HG03025 (cell line): ENCODE results near the gene GAL3ST1.

Experiments
- ATAC-seq: cut with Tn5 transposase; IDR thresholded peaks from one replicate; pipeline ENCODE4 v1.9.1; 2021; ENCODE audit warnings: mild to moderate bottlenecking, moderate library complexity; ENCODE audit not compliant: unreplicated experiment, low FRiP score

GAL3ST1 gene

GRCh38 chr22:30538280-30538679, 36.2 kb downstream of the GAL3ST1 start:
- ATAC-seq, result no peak

- no peak for ATAC-seq
Observed at GRCh38 chr22:30537083-30537731, 37.3 kb downstream of the GAL3ST1 start.

- no peak for ATAC-seq
Observed at GRCh38 chr22:30535182-30535581, 39.3 kb downstream of the GAL3ST1 start.

- ATAC-seq, result no peak
Observed at GRCh38 chr22:30531651-30532608, 42.5 kb downstream of the GAL3ST1 start.

- no peak for ATAC-seq
Observed at GRCh38 chr22:30526656-30527055, 47.8 kb downstream of the GAL3ST1 start.

- no peak for ATAC-seq
Observed at GRCh38 chr22:30523646-30524489, 50.6 kb downstream of the GAL3ST1 start.

GRCh38 chr22:30521368-30522156, 52.9 kb downstream of the GAL3ST1 start:
- no peak for ATAC-seq

- no peak for ATAC-seq
Observed at GRCh38 chr22:30519842-30520425, 54.5 kb downstream of the GAL3ST1 start.

GRCh38 chr22:30516731-30517130, 57.7 kb downstream of the GAL3ST1 start:
- ATAC-seq, result no peak

- no peak for ATAC-seq
Observed at GRCh38 chr22:30516273-30516672, 58.2 kb downstream of the GAL3ST1 start.

GRCh38 chr22:30514252-30514651, 60.2 kb downstream of the GAL3ST1 start:
- no peak for ATAC-seq

- ATAC-seq, result no peak
Observed at GRCh38 chr22:30513462-30513861, 61.0 kb downstream of the GAL3ST1 start.

GRCh38 chr22:30511911-30512310, 62.6 kb downstream of the GAL3ST1 start:
- no peak for ATAC-seq

GRCh38 chr22:30511109-30511508, 63.4 kb downstream of the GAL3ST1 start:
- no peak for ATAC-seq

- no peak for ATAC-seq
Observed at GRCh38 chr22:30508216-30508615, 66.2 kb downstream of the GAL3ST1 start.

GRCh38 chr22:30507670-30508069, 66.8 kb downstream of the GAL3ST1 start:
- ATAC-seq, result no peak

- no peak for ATAC-seq
Observed at GRCh38 chr22:30506507-30506968, 67.9 kb downstream of the GAL3ST1 start.
